Endodermal cell (in vitro differentiated cells): ENCODE data around the gene RRN3. TPM values are rescaled to one million over a fixed set of nuclear protein-coding genes. Genes with fewer than 3 reads are reported as not detected.
A peak's percentile ranks its signal among the peaks of the same experiment; 100 is the strongest.
"Not testable (repeated sequence)": the region's sequence is repeated elsewhere in the genome, so short reads cannot be mapped to it uniquely, and the experiment has no call there.

Experiments used
- DNase-seq: peaks from one replicate; pipeline ENCODE4 v3.0.0-alpha.2; 2017
- H3K27ac ChIP-seq: 2 replicates; pipeline ENCODE4 v1.5.1; 2013; ENCODE audit warnings: mild to moderate bottlenecking, low read depth, low read length, moderate library complexity
- H3K27me3 ChIP-seq: 2 replicates; pipeline ENCODE4 v1.6.1; 2013; ENCODE audit warnings: mild to moderate bottlenecking, low read length, moderate library complexity; ENCODE audit not compliant: insufficient read depth, control insufficient read depth, poor library complexity, severe bottlenecking
- H3K36me3 ChIP-seq: 2 replicates; pipeline ENCODE4 v1.7.0; 2013; ENCODE audit warnings: mild to moderate bottlenecking, low read length, moderate library complexity; ENCODE audit not compliant: control insufficient read depth, insufficient read depth
- H3K4me1 ChIP-seq: one replicate; pipeline ENCODE4 v1.7.0; 2013; ENCODE audit warnings: low read length; ENCODE audit not compliant: control insufficient read depth, insufficient read depth
- H3K4me3 ChIP-seq: 2 replicates; pipeline ENCODE4 v1.5.1; 2013; ENCODE audit warnings: mild to moderate bottlenecking, low read length, moderate library complexity
- H3K9ac ChIP-seq: 2 replicates; pipeline ENCODE4 v1.6.1; 2013; ENCODE audit warnings: mild to moderate bottlenecking, low read length, moderate library complexity; ENCODE audit not compliant: poor library complexity, severe bottlenecking; ENCODE audit errors: extremely low read depth
- H3K9me3 ChIP-seq: 2 replicates; pipeline ENCODE4 v1.6.1; 2013; ENCODE audit warnings: mild to moderate bottlenecking, low read length, moderate library complexity; ENCODE audit not compliant: control insufficient read depth
- H3K27ac Mint-ChIP-seq: 2 replicates; pipeline ENCODE4 v1.8.0; 2020; ENCODE audit warnings: mixed read lengths
- H3K27me3 Mint-ChIP-seq: 2 replicates; pipeline ENCODE4 v1.8.0; 2021; ENCODE audit warnings: mild to moderate bottlenecking, mixed read lengths; ENCODE audit not compliant: insufficient read depth
- H3K36me3 Mint-ChIP-seq: 2 replicates; pipeline ENCODE4 v1.8.0; 2020; ENCODE audit warnings: low read depth, mixed read lengths
- H3K4me1 Mint-ChIP-seq: 2 replicates; pipeline ENCODE4 v1.8.0; 2020; ENCODE audit warnings: mixed read lengths
- H3K4me3 Mint-ChIP-seq: 2 replicates; pipeline ENCODE4 v1.8.0; 2020; ENCODE audit warnings: mild to moderate bottlenecking, moderate library complexity, mixed read lengths
- H3K9me3 Mint-ChIP-seq: 2 replicates; pipeline ENCODE4 v1.8.0; 2020; ENCODE audit warnings: mild to moderate bottlenecking, mixed read lengths
- CTCF ChIP-seq: fragments of 200-600 bp; sonication (generic); conservative IDR thresholded peaks from 2 replicates; pipeline ENCODE4 v1.5.0; 2021; ENCODE audit warnings: antibody characterized with exemption, mild to moderate bottlenecking
- WGBS, 2 experiments: methylation state at CpG; one replicate each; pipeline versions ENCODE4 v1.1.5 to v1.1.7; 2013; ENCODE audit warnings: missing lambda C conversion rate in 2 of 2, mixed read lengths in 1 of 2; ENCODE audit not compliant: insufficient coverage in 1 of 2, insufficient read length in 1 of 2; 5-methylcytosine and 5-hydroxymethylcytosine counted together
- total RNA-seq, 2 donors: library from RNA; stranded (reverse); fragmentation: NEBNext Ultra II Directional in 1 of 2; extraction: Animal tissue kit (Norgen Biotek cat#: 25700) in 1 of 2; gene quantifications; 2 replicates in 1 of 2; 3 replicates in 1 of 2; pipeline ENCODE4 v1.2.1, GENCODE V29; 2021

Gene RRN3
- total RNA-seq, 2 donors from 2014 or later = 28.6 to 30.6 TPM

- H3K4me3 Mint-ChIP-seq, H3K27ac Mint-ChIP-seq: not testable (repeated sequence)
- 99 to 100% methylated on average over 3 to 7 of the region's 9 CpGs for WGBS, 2 experiments
Measured at GRCh38 chr16:15096583-15096972, 2.5 kb upstream of the RRN3 start.

DNA sequence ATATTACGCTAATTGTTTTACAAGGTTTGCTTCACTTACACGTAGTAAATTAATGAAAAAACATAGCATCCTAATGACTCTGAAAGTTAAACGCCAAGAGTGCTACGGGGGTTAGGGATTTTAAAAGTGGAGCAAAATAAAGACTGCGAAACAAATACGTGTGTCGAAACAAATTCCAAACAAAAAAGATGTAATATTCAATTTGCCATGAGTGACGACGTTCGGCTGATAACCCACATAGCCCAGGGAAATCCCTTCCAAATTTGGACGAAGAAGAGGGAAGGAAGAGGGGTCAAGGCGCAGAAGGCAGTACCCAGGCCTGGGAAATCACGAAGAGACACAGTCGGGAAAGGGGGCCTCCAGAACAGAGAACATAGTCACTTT, 509 bp downstream of the RRN3 start:
- not testable (repeated sequence) for H3K36me3 ChIP-seq, H3K27me3 Mint-ChIP-seq, DNase-seq, H3K9me3 ChIP-seq, H3K27ac ChIP-seq, H3K4me1 Mint-ChIP-seq, H3K9me3 Mint-ChIP-seq, H3K27me3 ChIP-seq, H3K4me1 ChIP-seq
- Mint-ChIP-seq H3K4me3 (peak overlapping the region; percentile 93), H3K36me3 (peaks cover 17% of the 10 kb centered on the region), H3K27ac (peak overlapping the region; percentile 100)
- WGBS, 2 experiments = 5% methylated on average over 4 of the region's 14 CpGs; no CpG with 5 or more reads in 1 of the 2 experiments
- peak overlapping the region; percentile 68 for H3K9ac ChIP-seq
- H3K4me3 ChIP-seq = peak overlapping the region; percentile 81

More at GRCh38 chr16:15096583-15096972, 2.5 kb upstream of the RRN3 start:
- not testable (repeated sequence) for H3K27ac ChIP-seq, H3K27me3 ChIP-seq, H3K9ac ChIP-seq, H3K9me3 ChIP-seq, H3K36me3 ChIP-seq, H3K4me1 Mint-ChIP-seq, H3K27me3 Mint-ChIP-seq, DNase-seq, H3K4me1 ChIP-seq, H3K36me3 Mint-ChIP-seq, H3K4me3 ChIP-seq, H3K9me3 Mint-ChIP-seq

- not testable (repeated sequence) for H3K4me1 ChIP-seq, H3K27me3 ChIP-seq, H3K9ac ChIP-seq, H3K27ac ChIP-seq, H3K9me3 Mint-ChIP-seq, H3K9me3 ChIP-seq, H3K4me3 Mint-ChIP-seq, H3K27me3 Mint-ChIP-seq, DNase-seq, H3K27ac Mint-ChIP-seq, H3K4me3 ChIP-seq, H3K4me1 Mint-ChIP-seq
- peaks cover 12% of the 10 kb centered on the region for H3K36me3 ChIP-seq
- peak; percentile 41 for TF ChIP-seq CTCF
- H3K36me3 Mint-ChIP-seq = peaks cover 23% of the 10 kb centered on the region
- 88 to 100% methylated on average over 1 of the region's 1 CpG for WGBS, 2 experiments
Measured at GRCh38 chr16:15090663-15091269, 3.3 kb downstream of the RRN3 start.

GRCh38 chr16:15082788-15083187, 11.3 kb downstream of the RRN3 start:
- H3K9me3 ChIP-seq, H3K27ac ChIP-seq, H3K4me1 Mint-ChIP-seq, H3K4me3 Mint-ChIP-seq, H3K27me3 Mint-ChIP-seq, DNase-seq, H3K4me3 ChIP-seq, H3K27ac Mint-ChIP-seq, H3K4me1 ChIP-seq, H3K27me3 ChIP-seq, H3K9ac ChIP-seq, H3K9me3 Mint-ChIP-seq: not testable (repeated sequence)
- WGBS, 2 experiments = 93 to 100% methylated on average over 2 to 3 of the region's 3 CpGs
- H3K36me3 ChIP-seq = peaks cover 60% of the 10 kb centered on the region
- peaks cover 68% of the 10 kb centered on the region for H3K36me3 Mint-ChIP-seq

DNA sequence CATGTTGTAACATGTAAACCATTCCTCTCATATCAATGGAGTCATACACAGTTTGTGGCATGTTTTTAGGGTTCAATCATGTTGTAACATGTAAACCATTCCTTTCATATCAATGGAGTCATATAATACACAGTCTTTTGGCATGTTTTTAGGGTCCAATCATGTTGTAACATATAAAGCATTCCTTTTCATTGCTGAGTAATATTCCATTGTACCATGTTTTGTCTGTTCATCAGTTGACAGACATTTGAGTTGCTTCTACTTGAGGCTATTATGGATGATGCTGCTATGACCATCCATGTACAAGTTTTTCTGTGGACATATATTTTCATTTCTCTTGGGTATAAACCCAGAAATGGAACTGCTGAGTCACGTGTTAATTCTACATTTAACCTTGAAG, 13.2 kb downstream of the RRN3 start:
- H3K9me3 Mint-ChIP-seq = not testable (repeated sequence)
- H3K36me3 Mint-ChIP-seq = peaks cover 80% of the 10 kb centered on the region

GRCh38 chr16:15076161-15076560, 17.9 kb downstream of the RRN3 start:
- not testable (repeated sequence) for H3K4me3 Mint-ChIP-seq, H3K9me3 Mint-ChIP-seq, H3K9ac ChIP-seq, H3K27me3 ChIP-seq, DNase-seq, H3K27ac Mint-ChIP-seq, H3K4me1 Mint-ChIP-seq, H3K9me3 ChIP-seq, H3K27me3 Mint-ChIP-seq, H3K4me1 ChIP-seq, H3K27ac ChIP-seq, H3K4me3 ChIP-seq
- H3K36me3 Mint-ChIP-seq = peaks cover 77% of the 10 kb centered on the region
- 79 to 100% methylated on average over 1 of the region's 2 CpGs for WGBS, 2 experiments
- peaks cover 61% of the 10 kb centered on the region for H3K36me3 ChIP-seq

More for the DNA sequence above, 13.2 kb downstream of the RRN3 start:
- H3K36me3 ChIP-seq = peaks cover 63% of the 10 kb centered on the region
- not testable (repeated sequence) for H3K27me3 ChIP-seq, H3K9ac ChIP-seq, H3K4me1 Mint-ChIP-seq, H3K27ac ChIP-seq, H3K4me1 ChIP-seq, H3K27ac Mint-ChIP-seq, H3K4me3 Mint-ChIP-seq, H3K27me3 Mint-ChIP-seq, H3K9me3 ChIP-seq, H3K4me3 ChIP-seq, DNase-seq
- 100% methylated on average over 1 of the region's 1 CpG; no CpG with 5 or more reads in 1 of the 2 experiments for WGBS, 2 experiments
